Panc1 (cell line): ENCODE results near the gene LSM6. TPM values are rescaled to one million over a fixed set of nuclear protein-coding genes. Genes with fewer than 3 reads are reported as not detected.

Source experiments
- ATAC-seq: fragments of 200-7000 bp; cut with Tn5 transposase; 2 replicates; pipeline ENCODE4 v1.9.1; 2020; ENCODE audit warnings: mild to moderate bottlenecking, moderate library complexity
- BruUV-seq: library from RNA; stranded (reverse); fragments of 400-500 nt; replicated peaks from 2 replicates; lab custom pipeline; 2021; lab: Mats Ljungman, UMichigan
- CTCF ChIA-PET: fragments of 300-600 bp; sonication (Branson Sonifier 250); formaldehyde crosslinking; loops from one replicate; lab custom pipeline; 2022; ENCODE audit warnings: antibody characterized with exemption; lab: Charles Lee
- POLR2A ChIA-PET: fragments of 300-600 bp; sonication (Branson Sonifier 250); formaldehyde crosslinking; loops from one replicate; lab custom pipeline; 2022; ENCODE audit warnings: antibody characterized with exemption; lab: Charles Lee
- DNase-seq: peaks from one replicate; pipeline ENCODE4 v3.0.0-alpha.2; 2010; ENCODE audit warnings: low read depth, low spot score
- H3K27ac ChIP-seq: 2 replicates; pipeline ENCODE4 v1.5.1; 2011; ENCODE audit warnings: mild to moderate bottlenecking, low read length, inconsistent platforms
- H3K27me3 ChIP-seq: fragments of 200-500 bp; sonication (Bioruptor generic); 2 replicates; pipeline ENCODE4 v1.6.0; 2014; ENCODE audit warnings: low read length, inconsistent platforms; ENCODE audit not compliant: control insufficient read depth, insufficient read depth
- H3K36me3 ChIP-seq: fragments of 200-500 bp; sonication (Bioruptor generic); 2 replicates; pipeline ENCODE4 v1.5.1; 2014; ENCODE audit warnings: inconsistent platforms, mild to moderate bottlenecking, low read length, moderate library complexity; ENCODE audit not compliant: control insufficient read depth, insufficient read depth
- H3K4me1 ChIP-seq: 2 replicates; pipeline ENCODE4 v1.5.1; 2011; ENCODE audit warnings: inconsistent platforms, mild to moderate bottlenecking, low read length, moderate library complexity; ENCODE audit not compliant: control insufficient read depth, insufficient read depth
- H3K4me3 ChIP-seq, 2 experiments: 2 replicates each; pipeline ENCODE4 v1.5.1; 2011 to 2012; ENCODE audit warnings: low read depth in 2 of 2, low read length in 2 of 2, mild to moderate bottlenecking in 2 of 2, inconsistent platforms in 1 of 2, moderate library complexity in 1 of 2
- H3K9me3 ChIP-seq: fragments of 200-500 bp; sonication (Bioruptor generic); 2 replicates; pipeline ENCODE4 v1.5.1; 2014; ENCODE audit warnings: low read depth, mild to moderate bottlenecking, inconsistent platforms, low read length, moderate library complexity; ENCODE audit not compliant: control insufficient read depth, insufficient read depth
- POLR2AphosphoS5 ChIP-seq: IDR thresholded peaks from 2 replicates; pipeline ENCODE4 v1.6.1; 2012; ENCODE audit warnings: mild to moderate bottlenecking, low read depth, low read length, moderate library complexity
- SIN3A ChIP-seq: IDR thresholded peaks from 2 replicates; pipeline ENCODE4 v1.6.1; 2012; ENCODE audit warnings: low read depth, mild to moderate bottlenecking, low read length, moderate library complexity, borderline replicate concordance; ENCODE audit not compliant: insufficient read depth
- TCF7L2 ChIP-seq: IDR thresholded peaks from 2 replicates; pipeline ENCODE4 v1.6.1; 2011; ENCODE audit warnings: mild to moderate bottlenecking, low read depth, low read length, inconsistent platforms
- in situ Hi-C: cut with HindIII; loops from 2 replicates; pipeline ENCODE4 v1.10.0; 2016; ENCODE audit warnings: low sequenced_read_pairs, low pct_unique_long_range_greater_than_20kb
- intact Hi-C: fragments of 100-400 bp; cut with micrococcal nuclease; formaldehyde crosslinking; loops from one replicate; pipeline ENCODE4 v1.10.0; 2022; ENCODE audit not compliant: unreplicated experiment
- total RNA-seq: library from RNA; stranded (reverse); gene quantifications from one replicate; pipeline ENCODE4 v1.2.1, GENCODE V29; 2021; ENCODE audit not compliant: unreplicated experiment
- TF ChIP-seq, protein P1 (sequence below), 2 experiments: IDR thresholded peaks; 2 replicates each; pipeline ENCODE4 v1.6.1; 2011 to 2012; ENCODE audit warnings: low read depth in 2 of 2, control low read depth in 1 of 2, low read length in 1 of 2, mild to moderate bottlenecking in 1 of 2, moderate library complexity in 1 of 2; ENCODE audit not compliant: insufficient read depth in 1 of 2
- TF ChIP-seq, protein P2 (sequence below): fragments of 450-650 bp; IDR thresholded peaks from 2 replicates; pipeline ENCODE4 v1.5.1; 2017; ENCODE audit warnings: mild to moderate bottlenecking

Gene LSM6
- total RNA-seq, 1 experiment from 2014 or later, result 15.9 TPM

DNA sequence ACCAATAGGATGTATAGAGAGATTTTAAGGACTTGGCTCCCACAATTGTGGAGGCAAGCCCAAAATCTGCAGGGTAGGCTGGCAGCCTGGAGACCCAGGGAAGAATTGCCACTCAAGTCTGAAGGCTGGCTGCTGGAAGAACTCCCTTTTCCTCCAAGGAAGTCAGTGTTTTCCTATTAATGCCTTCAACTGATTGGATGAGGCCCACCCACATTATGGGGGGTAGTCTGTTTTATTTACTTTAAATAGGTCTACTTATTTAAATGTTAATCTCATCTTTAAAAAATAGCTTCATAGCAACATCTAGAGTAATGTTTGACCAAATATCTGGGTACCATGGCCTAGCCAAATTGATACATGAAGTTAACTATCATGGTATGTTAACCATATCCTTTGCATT lies 18.7 kb downstream of the LSM6 start:
- ChIA-PET POLR2A (no interaction called here), CTCF (no interaction called here)
- no peak for ATAC-seq
- in situ Hi-C loops, result no loop called here
- TF ChIP-seq, protein P1, sequence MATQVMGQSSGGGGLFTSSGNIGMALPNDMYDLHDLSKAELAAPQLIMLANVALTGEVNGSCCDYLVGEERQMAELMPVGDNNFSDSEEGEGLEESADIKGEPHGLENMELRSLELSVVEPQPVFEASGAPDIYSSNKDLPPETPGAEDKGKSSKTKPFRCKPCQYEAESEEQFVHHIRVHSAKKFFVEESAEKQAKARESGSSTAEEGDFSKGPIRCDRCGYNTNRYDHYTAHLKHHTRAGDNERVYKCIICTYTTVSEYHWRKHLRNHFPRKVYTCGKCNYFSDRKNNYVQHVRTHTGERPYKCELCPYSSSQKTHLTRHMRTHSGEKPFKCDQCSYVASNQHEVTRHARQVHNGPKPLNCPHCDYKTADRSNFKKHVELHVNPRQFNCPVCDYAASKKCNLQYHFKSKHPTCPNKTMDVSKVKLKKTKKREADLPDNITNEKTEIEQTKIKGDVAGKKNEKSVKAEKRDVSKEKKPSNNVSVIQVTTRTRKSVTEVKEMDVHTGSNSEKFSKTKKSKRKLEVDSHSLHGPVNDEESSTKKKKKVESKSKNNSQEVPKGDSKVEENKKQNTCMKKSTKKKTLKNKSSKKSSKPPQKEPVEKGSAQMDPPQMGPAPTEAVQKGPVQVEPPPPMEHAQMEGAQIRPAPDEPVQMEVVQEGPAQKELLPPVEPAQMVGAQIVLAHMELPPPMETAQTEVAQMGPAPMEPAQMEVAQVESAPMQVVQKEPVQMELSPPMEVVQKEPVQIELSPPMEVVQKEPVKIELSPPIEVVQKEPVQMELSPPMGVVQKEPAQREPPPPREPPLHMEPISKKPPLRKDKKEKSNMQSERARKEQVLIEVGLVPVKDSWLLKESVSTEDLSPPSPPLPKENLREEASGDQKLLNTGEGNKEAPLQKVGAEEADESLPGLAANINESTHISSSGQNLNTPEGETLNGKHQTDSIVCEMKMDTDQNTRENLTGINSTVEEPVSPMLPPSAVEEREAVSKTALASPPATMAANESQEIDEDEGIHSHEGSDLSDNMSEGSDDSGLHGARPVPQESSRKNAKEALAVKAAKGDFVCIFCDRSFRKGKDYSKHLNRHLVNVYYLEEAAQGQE (IDR thresholded peaks at IDR 0.05; ENCODE audit: insufficient read depth in 1 of 2, low read depth in 2 of 2, low read length in 1 of 2), result no peak
- no peak for TF ChIP-seq TCF7L2
- no peak for TF ChIP-seq SIN3A
- TF ChIP-seq, protein P2, sequence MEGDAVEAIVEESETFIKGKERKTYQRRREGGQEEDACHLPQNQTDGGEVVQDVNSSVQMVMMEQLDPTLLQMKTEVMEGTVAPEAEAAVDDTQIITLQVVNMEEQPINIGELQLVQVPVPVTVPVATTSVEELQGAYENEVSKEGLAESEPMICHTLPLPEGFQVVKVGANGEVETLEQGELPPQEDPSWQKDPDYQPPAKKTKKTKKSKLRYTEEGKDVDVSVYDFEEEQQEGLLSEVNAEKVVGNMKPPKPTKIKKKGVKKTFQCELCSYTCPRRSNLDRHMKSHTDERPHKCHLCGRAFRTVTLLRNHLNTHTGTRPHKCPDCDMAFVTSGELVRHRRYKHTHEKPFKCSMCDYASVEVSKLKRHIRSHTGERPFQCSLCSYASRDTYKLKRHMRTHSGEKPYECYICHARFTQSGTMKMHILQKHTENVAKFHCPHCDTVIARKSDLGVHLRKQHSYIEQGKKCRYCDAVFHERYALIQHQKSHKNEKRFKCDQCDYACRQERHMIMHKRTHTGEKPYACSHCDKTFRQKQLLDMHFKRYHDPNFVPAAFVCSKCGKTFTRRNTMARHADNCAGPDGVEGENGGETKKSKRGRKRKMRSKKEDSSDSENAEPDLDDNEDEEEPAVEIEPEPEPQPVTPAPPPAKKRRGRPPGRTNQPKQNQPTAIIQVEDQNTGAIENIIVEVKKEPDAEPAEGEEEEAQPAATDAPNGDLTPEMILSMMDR, result no peak
- TF ChIP-seq POLR2AphosphoS5, result no peak
- intact Hi-C loops, result loop anchor here (10.0 kb wide), 1 partner anchor 239 kb away; no protein-coding TSS in a partner anchor
- no peaks in the 10 kb centered on the region for H3K9me3 ChIP-seq
- H3K4me1 ChIP-seq, result no peaks in the 10 kb centered on the region
- no peak overlapping the region for H3K27ac ChIP-seq
- H3K27me3 ChIP-seq, result no peaks in the 10 kb centered on the region
- BruUV-seq, result no TSS peak
- no peak overlapping the region for H3K4me3 ChIP-seq
- no peak for DNase-seq
- H3K36me3 ChIP-seq, result no peaks in the 10 kb centered on the region; the same call in 1 of the 2 replicates

DNA sequence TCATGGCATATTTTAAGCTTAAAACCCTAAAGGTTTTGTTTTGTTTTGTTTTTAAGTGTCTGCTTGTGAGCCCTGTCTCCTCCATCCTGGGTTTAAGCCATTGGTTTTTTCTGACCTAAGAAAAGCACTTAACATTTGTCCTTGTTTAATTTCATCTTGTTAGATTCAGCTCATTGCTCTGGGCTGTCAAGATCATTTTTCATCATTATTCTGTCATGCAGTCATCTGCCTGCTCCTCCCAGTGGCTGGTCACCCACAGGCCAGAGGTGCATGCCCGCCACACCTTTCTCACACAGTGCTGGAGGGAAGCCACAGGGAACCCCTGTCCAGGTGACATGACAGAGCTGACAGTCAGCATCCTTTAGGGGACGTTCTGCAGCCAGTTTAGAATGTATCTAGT lies 27.1 kb downstream of the LSM6 start:
- ATAC-seq, result no peak
- TF ChIP-seq, protein P1 (IDR thresholded peaks at IDR 0.05; ENCODE audit: insufficient read depth in 1 of 2, low read depth in 2 of 2, low read length in 1 of 2), result no peak
- TF ChIP-seq SIN3A, result no peak
- no peak for TF ChIP-seq POLR2AphosphoS5
- TF ChIP-seq, protein P2, result no peak
- no peak for TF ChIP-seq TCF7L2
- Histone ChIP-seq H3K27ac (no peak overlapping the region), H3K9me3 (no peaks in the 10 kb centered on the region), H3K4me1 (no peaks in the 10 kb centered on the region), H3K4me3 (no peak overlapping the region), H3K36me3 (no peaks in the 10 kb centered on the region), H3K27me3 (no peaks in the 10 kb centered on the region)
- in situ Hi-C loops, result no loop called here
- intact Hi-C loops, result no loop called here
- no TSS peak for BruUV-seq
- POLR2A ChIA-PET, result no interaction called here
- CTCF ChIA-PET, result no interaction called here
- DNase-seq, result no peak
